ENCODE results near the gene RAB27A.
A peak's percentile ranks its signal among the peaks of the same experiment; 100 is the strongest.

RAB27A gene

DNA sequence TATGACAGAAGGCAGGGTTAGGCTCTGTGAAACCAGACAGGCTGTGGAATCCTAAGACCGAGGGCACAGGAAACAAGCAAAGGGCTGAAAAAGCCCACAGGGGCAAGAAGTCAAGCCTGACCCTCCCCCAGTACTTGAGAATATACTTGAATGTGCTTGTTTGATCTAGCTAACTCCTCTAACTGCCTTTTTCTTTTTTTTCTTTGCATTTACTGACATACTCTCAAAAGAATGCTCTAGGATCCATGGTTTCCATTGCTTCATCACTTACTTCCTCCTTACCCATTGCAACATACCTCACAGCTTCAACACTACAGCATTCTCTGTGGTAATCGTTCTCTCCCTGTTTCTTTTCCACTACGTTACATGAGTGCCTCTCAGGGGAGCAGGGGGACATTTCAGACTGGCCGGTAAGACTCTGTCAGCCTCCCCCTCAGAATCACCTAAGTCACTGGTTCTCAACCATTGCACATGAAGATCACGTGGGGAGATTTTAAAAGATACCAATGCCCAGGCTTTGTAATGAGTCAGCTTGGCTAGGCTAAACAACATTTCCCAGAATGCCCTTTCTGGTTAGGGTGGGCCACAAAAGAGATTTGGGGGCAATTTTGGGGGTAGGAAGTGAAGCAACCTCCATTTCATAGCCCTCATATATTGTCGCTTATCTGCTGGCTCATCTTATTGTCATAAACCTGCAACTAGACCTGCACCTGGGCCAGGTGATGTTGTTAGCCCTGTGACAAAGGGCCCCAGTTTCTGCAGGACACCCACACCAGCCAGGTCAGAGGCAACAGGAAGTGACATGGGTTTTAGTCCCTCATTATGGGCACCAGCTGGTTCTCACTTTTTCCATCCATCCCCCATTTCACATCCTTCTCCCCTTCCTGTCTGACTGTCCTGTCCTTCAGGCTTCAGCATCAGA lies 68.3 kb downstream of the RAB27A start:
- no peak for DNase-seq

DNA sequence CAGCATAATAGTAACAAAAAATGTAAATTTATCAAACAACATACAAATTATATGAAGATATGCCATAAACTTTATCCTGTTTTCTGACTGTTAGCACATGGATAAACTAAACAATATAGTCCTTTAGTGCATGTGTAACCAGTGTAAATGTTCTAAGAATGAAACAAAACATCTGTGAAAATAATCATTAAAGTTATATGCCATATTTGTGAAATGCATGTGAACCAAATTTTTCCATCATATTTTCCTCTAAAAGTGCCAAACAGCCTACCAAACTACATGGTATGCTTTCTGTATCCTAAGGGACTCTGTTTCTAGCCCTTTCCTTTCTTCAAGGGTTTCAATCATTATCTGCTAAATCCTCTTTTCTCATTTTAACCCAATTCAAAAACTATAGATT lies 69.0 kb downstream of the RAB27A start:
- DNase-seq: no peak

DNA sequence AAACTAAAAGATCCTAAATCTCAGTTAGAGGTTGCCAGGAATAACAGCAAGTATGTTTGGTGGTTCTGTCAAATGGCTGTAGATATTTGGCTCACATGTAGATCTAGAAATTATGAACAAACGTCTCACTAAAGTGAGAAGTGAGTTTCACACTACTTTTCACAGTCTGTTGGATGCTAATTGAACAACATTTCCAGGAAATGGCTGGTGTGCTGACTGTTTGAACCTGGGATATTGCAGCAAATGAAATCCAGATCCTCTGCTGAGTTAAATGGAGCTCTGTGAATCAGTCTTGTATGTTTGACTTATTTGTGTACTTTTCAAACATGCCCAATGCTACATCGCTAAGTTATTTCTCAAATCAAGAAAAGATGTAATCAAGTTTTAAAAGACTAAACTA lies 71.6 kb downstream of the RAB27A start:
- DNase-seq: no peak

DNA sequence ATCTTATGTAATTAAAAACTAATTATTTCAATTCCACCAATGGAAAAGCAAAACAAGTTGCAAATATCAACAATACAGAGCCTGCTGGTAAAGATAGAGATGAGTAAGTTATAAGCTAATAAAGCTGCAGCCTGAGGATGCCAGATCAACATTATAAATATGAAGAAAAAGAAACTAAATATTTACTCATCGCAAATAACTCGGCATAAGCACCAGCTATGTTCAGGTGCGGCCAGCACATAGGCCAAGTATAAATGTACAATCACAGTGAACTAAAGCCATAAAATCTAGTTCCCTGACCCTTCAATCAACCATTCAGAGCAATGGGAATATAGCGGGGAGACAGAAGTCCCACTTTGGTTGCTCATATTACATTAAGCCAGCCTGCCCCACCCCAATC lies 85.1 kb downstream of the RAB27A start:
- DNase-seq: no peak

DNA sequence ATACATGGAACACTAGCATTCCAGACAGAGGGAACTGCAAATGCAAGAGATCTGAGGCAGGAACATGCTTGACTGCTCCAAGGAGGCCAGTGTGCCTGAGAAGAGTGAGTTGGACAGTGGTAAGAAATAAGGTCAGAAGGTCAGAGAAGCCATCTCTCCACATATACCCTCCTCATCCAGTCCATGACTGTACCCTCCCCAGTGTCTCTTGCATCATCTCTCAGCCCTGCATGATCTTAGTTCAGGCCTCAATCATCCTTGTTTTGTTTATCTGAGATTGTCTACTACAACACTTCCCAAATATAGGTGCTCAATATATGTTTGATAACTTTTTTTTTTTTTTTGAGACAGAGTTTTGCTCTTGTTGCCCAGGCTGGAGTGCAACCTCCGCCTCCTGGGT lies 87.4 kb downstream of the RAB27A start:
- DNase-seq: no peak

DNA sequence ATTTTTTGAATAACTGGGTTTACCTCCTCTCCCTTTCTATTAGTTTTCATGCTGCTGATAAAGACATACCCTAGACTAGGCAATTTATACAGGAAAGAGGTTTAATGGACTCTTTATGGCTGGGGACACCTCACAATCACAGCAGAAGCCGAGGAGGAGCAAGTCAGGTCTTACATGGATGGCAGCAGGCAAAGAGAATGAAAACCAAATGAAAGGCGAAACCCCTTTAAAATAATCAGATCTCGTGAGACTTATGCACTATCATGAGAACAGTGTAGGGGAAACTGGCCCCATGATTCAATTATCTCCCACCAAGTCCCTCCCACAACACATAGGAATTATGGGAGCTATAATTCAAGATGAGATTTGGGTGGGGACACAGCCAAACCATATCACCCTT lies 90.9 kb downstream of the RAB27A start:
- DNase-seq: no peak

DNA sequence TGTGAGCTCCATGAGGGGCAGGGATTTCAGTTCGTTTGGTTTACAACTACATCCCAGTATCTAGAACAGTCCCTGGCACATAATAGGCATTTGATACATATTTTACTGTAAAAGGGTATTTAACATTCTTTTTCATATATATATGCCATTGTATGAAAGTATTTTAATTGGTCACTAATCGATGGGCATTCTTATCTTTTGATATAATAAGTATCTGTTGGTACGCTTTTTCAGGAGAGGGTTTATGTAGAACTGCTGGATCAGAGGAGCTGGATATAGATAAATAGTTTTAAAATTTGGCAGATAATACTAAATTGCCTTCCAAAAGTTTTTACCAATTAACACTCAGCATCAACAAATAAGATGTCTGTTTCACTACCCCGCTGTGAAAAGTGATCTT lies 91.9 kb downstream of the RAB27A start:
- no peak for DNase-seq

DNA sequence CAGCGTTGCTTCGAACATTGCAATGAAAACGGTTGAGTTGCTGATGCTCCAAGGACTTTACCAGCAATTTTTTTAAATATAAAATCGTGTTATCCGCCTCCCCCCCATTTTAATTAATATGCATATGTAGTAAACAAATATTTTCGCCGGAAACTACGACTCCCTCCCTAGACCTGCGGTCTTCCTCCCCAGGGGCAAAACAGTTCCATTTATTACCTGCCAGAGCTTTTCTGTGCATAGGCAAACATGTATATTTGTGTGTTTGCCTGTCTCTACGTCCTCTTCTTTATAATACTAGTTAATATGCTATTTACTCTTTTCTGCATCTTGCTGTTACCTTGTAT lies 92.3 kb downstream of the RAB27A start:
- DNase-seq: no peak

DNA sequence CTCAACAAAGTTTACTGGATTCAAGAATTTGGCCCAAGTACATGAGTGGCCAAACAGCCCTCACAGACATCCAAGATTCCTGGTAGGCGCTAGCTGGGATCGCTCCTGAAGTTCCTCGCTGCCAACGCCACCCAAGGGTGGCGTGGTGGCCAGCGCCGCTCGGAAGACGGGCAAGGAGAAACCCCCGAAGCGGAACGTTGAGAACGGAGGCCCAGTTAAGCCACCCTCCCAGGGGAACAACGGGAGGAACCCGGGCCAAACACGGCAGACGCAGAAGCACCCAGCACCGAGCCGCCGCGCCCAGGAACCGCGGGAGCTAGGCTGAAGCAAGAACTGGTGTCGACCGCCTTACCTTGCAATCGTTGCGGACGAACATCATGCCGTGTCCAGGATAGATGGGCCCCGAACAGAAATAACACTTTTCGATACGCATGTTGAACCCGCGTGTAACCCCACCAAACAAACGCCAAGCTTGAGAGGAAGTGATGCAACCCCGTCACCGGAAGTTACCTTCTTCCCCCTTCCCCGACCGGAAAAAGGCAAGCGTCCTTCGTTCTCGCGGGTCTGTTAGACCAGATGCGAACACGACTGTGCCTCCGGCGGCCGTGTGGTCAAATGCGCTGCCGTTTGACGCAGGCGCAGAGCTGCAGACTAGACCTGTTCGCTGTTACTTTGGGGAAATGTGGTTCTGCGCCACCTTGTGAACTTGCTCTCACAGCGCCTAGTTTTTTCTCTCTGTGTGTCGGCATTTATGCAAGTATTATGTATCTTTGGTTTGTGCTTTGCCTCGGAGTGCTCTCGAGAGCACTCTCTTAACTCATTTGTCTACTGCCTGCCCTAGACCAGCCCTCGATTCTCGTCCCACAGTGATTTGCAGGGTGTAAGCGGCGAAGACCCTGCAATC lies 92.9 kb downstream of the RAB27A start, which contains the start of gene RSL24D1:
Gene RSL24D1, minus strand, starts transcription at position 484 of the 904 bp plus-strand sequence. Its CDS starts 51 bp downstream, at position 433.
- peak; percentile 86 for DNase-seq

DNA sequence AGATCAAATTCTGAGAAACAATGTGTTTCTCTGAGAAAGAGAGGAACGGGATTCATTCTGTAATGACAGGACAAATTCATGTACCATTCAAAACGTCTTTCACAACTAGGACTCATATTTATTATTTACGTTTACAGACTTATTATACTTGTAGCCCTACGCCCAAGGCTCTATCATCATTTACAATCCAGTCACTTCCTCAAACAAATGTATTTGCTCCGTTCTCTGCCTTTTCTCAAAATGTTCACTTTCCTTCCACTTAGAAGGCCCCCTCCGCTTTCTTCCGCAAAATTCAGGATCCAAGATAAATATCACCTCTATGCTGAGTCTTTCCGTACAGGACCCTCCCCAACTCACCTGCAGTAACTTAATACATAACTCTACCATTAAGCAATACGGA lies 93.6 kb downstream of the RAB27A start:
- DNase-seq: no peak

DNA sequence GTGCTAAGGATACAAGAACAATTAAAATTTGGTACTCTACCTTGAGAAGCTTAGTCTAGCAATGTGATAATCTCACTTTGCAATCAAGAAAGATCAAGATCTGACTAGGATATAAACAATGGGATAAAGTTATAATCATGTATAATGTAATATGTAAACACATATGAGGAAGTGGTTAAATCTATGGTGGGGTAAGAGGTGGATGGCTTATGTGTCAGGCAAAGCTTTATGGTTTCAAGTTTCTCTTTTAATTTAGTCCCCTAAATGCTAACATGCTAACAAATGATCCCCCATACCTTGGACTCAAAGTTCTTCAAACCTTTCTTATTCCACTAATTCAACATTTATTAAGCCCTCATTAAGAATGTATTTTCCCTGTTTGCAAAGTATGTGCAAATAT lies 95.4 kb downstream of the RAB27A start:
- no peak for DNase-seq

DNA sequence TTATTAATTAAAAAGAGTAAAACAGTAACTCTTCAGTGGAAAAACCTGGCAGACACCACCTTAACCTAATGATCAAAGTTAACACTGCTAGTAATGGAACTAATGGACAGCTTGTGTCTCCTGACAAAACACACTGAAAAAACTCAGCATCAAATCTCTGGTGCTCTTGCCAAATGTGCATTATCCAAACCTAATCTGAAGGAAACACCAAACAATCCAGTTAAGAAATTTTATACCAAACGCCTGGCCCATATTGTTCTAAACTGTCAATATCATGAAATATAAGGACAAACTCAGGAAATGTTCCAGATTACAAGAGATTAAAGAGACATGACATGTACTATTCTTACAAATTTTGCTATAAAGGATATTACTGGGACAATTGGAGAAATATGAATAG lies 103.3 kb downstream of the RAB27A start:
- DNase-seq: no peak

DNA sequence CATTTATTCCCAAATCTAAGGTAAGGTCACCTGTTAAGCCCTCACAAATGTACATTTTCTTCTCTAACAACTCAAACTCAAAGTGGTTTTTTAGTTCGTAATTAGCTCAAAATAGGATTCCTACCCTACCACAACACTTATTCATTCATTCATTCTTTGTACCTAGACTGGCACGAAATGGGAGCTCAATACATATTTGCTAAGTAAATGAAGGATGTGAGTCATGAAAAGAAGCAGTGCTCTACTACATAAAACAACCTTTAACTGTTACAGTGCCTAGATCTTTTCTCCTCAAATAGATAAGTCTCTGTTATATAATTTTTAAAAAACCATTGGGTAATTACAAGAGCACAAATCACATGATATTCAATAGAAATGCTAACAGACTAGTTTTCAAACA lies 105.9 kb downstream of the RAB27A start:
- DNase-seq: no peak

DNA sequence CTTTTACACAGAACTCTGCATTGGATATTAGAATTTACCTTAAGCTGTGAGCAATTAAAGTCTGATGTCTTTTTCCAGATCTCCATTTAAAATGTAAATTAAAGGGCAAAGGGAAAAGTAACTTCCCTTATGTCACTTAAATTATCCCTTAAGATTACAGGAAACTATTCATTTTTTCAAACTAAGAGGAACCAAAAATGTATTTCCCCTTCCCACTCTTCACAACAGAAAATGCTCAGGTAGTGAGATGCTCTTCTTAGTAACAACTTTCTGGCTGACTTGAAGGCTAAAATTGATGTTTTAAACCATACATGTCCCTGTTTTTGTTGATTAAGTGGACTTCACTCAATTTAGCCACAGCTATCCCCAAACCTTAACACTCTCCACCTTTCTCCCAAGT lies 110.5 kb downstream of the RAB27A start:
- DNase-seq: no peak

DNA sequence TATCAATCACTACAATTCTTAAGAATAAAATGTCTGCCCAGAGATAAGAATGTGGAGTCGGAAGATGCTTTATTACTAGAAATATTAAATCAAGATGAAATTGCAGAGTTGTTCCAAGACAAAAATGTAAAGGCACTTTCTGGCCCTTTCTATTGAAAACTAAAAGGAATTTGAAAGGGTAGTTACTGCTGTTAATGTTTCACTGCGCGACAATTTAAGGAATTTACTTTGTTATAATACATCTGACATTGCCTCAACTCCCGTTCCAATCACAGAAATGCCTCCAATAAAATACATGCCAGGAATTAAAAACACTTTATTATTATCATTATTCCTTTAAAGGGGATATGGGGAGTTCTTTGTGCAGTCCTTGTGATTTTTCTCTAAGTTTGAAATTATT lies 119.3 kb downstream of the RAB27A start:
- DNase-seq: no peak

DNA sequence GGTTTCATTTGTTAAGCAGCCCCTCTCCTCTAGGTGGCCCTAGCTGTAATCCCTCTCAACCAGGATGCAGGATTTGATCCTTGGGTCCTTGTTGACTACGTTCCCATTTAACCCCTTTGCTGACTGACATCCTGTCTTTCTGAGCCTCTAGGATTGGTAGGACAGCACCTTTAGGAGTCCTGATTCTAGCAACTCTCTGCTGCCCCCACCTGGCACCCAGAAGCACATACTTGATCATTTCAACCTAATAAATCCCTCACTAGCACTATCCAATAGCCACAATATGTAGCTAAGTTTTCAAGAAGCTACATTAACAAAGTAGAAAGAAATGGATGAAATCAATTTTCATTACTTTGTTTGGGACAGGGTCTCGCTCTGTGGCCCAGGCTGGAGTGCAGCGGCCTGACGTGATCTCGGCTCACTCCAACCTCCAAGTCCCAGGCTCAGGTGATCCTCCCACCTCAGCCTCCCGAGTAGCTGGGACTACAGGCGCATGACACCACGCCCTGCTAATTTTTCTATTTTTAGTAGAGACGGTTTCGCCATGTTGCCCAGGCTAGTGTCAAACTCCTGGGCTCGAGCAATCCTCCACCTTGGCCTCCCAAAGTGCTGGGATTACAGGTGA lies 121.2 kb downstream of the RAB27A start:
- peak; percentile 7 for DNase-seq

DNA sequence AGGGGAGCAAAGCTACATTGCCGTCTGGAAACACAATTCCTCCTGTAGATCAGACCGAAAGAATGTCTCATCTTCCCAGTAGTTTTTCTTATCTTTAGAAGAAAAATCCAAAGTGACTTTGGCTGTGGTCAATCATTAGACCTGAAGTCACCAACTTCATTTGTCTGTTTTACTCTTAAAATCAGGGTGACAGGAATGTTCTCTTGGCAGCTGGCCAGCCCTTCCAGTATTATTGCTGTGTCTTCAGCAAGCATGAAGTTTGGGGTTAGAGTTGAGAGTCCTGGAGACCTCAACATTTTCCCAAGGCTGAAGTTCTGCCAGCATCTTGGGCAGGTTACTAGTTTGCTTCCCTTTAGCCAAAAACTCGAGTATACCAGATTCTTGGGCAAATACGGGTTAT lies 125.3 kb downstream of the RAB27A start:
- no peak for DNase-seq
